ENCODE results near the gene PLEKHA5.

GRCh38 chr12:19301688-19302087, 172.2 kb downstream of the PLEKHA5 start:
- TF ChIP-seq CTCF (IDR thresholded peaks at IDR 0.05; ENCODE audit: low read depth, low read length, poor library complexity, severe bottlenecking) (no peak), EZH2phosphoT487 (IDR thresholded peaks at IDR 0.05; ENCODE audit: borderline replicate concordance, low read length) (no peak)
